GM12878 (cell line): ENCODE results near the gene PPIL6. TPM values are rescaled to one million over a fixed set of nuclear protein-coding genes. Genes with fewer than 3 reads are reported as not detected.
A peak's percentile ranks its signal among the peaks of the same experiment; 100 is the strongest.

Experiments
- CBX5 ChIP-seq: sonication (generic); IDR thresholded peaks from 2 replicates; pipeline ENCODE4 v1.6.1; 2016; ENCODE audit warnings: low read depth, moderate library complexity, mild to moderate bottlenecking, inconsistent platforms
- HDGF ChIP-seq: fragments of 450-650 bp; IDR thresholded peaks from 2 replicates; pipeline ENCODE4 v1.6.1; 2016; ENCODE audit warnings: antibody characterized with exemption
- PAX5 ChIP-seq: IDR thresholded peaks from 2 replicates; pipeline ENCODE4 v1.6.1; 2011; ENCODE audit warnings: low read depth, low read length, borderline replicate concordance
- STAT1 ChIP-seq: fragments of 450-650 bp; conservative IDR thresholded peaks from 2 replicates; pipeline ENCODE4 v1.6.1; 2014; ENCODE audit warnings: antibody characterized with exemption, mild to moderate bottlenecking
- TBL1XR1 ChIP-seq: IDR thresholded peaks from 2 replicates; pipeline ENCODE4 v1.6.1; 2012; ENCODE audit warnings: low read depth, low read length, improper control_type of control experiment
- polyA plus RNA-seq, 11 experiments: library from polyadenylated mRNA; depleted of rRNA in 4 of 11; unstranded in 6 of 11; stranded (reverse) in 5 of 11; fragments of >200 nt; fragmentation: Nextera tagmentation in 4 of 11; fragmentation: Illumina TruSeq in 1 of 11; extraction: Ambion mirVana in 4 of 11; extraction: Trizol in 1 of 11; gene quantifications; 1 replicate in 1 of 11; 2 replicates in 10 of 11; pipeline versions ENCODE4 v1.2.1 to v1.2.3, GENCODE V29; 2011 to 2016; ENCODE audit warnings: inconsistent platforms in 2 of 11, missing spikeins in 2 of 11, low read depth in 1 of 11
- total RNA-seq, 4 experiments: library from RNA; depleted of rRNA in 3 of 4; stranded (reverse); fragments of >200 nt in 3 of 4; fragmentation: Illumina TruSeq in 1 of 4; extraction: Trizol in 1 of 4; gene quantifications; 2 replicates each; pipeline versions ENCODE4 v1.2.1 to v1.2.3, GENCODE V29; 2013 to 2021
- TF ChIP-seq, protein P1 (sequence below): IDR thresholded peaks from 2 replicates; pipeline ENCODE4 v1.6.1; 2012; ENCODE audit warnings: mild to moderate bottlenecking, low read depth, low read length
- TF ChIP-seq, protein P2 (sequence below): fragments of 450-650 bp; conservative IDR thresholded peaks from 2 replicates; pipeline ENCODE4 v1.6.1; 2017; ENCODE audit warnings: mild to moderate bottlenecking, moderate library complexity
- TF ChIP-seq, protein P3 (sequence below): fragments of 450-650 bp; IDR thresholded peaks from 2 replicates; pipeline ENCODE4 v1.6.1; 2017; ENCODE audit warnings: mild to moderate bottlenecking, moderate library complexity
- TF ChIP-seq, protein P4 (sequence below): IDR thresholded peaks from 2 replicates; pipeline ENCODE4 v1.6.1; 2011; ENCODE audit warnings: borderline replicate concordance, low read depth, mild to moderate bottlenecking, moderate library complexity, mixed read lengths, low read length; ENCODE audit not compliant: insufficient read depth; ENCODE audit errors: extremely low read length

Gene PPIL6
- total and polyA plus RNA-seq, 10 of the 15 experiments (the other 5 are each of a cell fraction or from before 2014, with no cell fraction given): 0.01 to 0.26 (median 0.12) TPM; not detected in 5

DNA sequence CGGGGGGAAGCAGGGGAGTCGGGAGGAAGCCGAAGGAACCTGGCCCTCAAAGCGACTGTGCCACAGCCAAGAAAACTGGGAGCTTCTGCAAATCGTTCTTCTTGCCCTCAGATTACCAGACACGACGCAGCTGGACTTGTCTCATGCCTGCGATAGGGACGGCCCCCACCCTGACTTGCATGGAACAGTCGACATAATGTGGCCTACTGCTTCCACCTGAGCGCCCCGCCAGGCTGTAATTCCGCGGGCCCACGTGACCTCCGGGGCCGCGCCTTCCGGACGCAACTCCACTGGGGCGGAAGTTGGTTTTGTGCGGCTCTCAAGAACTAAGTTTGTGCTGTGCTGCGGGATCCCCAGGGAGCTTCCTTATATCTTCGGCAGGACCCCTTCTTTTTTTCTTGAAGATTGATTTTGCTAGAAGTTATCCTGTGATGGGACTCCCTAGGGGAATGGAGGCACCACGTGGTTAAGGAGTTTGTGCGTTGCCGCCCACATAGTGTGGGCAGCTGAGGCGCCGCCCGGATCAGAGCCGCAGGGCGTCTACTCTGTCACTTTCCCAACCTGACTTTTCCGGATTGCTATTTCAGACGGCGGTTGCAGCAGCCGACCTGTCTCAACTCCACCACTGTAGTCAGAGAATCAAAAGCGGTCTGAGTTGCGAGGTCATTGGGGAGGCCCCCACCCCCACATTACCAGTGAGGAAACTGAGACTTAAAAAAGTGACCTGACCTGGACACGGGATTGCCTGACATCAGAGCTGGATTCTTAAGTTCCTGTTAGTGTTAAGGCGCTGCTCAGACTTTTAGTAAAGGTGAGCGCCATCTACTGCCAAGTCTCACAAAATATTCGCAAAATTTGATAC is 57.6 kb downstream of the PPIL6 start (continued):
- TF ChIP-seq, protein P1, sequence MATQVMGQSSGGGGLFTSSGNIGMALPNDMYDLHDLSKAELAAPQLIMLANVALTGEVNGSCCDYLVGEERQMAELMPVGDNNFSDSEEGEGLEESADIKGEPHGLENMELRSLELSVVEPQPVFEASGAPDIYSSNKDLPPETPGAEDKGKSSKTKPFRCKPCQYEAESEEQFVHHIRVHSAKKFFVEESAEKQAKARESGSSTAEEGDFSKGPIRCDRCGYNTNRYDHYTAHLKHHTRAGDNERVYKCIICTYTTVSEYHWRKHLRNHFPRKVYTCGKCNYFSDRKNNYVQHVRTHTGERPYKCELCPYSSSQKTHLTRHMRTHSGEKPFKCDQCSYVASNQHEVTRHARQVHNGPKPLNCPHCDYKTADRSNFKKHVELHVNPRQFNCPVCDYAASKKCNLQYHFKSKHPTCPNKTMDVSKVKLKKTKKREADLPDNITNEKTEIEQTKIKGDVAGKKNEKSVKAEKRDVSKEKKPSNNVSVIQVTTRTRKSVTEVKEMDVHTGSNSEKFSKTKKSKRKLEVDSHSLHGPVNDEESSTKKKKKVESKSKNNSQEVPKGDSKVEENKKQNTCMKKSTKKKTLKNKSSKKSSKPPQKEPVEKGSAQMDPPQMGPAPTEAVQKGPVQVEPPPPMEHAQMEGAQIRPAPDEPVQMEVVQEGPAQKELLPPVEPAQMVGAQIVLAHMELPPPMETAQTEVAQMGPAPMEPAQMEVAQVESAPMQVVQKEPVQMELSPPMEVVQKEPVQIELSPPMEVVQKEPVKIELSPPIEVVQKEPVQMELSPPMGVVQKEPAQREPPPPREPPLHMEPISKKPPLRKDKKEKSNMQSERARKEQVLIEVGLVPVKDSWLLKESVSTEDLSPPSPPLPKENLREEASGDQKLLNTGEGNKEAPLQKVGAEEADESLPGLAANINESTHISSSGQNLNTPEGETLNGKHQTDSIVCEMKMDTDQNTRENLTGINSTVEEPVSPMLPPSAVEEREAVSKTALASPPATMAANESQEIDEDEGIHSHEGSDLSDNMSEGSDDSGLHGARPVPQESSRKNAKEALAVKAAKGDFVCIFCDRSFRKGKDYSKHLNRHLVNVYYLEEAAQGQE: no peak
- peak; percentile 87 for TF ChIP-seq STAT1
- peak; percentile 43; the same call in 1 of the 2 replicates for TF ChIP-seq TBL1XR1
- TF ChIP-seq, protein P2, sequence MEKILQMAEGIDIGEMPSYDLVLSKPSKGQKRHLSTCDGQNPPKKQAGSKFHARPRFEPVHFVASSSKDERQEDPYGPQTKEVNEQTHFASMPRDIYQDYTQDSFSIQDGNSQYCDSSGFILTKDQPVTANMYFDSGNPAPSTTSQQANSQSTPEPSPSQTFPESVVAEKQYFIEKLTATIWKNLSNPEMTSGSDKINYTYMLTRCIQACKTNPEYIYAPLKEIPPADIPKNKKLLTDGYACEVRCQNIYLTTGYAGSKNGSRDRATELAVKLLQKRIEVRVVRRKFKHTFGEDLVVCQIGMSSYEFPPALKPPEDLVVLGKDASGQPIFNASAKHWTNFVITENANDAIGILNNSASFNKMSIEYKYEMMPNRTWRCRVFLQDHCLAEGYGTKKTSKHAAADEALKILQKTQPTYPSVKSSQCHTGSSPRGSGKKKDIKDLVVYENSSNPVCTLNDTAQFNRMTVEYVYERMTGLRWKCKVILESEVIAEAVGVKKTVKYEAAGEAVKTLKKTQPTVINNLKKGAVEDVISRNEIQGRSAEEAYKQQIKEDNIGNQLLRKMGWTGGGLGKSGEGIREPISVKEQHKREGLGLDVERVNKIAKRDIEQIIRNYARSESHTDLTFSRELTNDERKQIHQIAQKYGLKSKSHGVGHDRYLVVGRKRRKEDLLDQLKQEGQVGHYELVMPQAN: peak; percentile 91
- TF ChIP-seq, protein P3, sequence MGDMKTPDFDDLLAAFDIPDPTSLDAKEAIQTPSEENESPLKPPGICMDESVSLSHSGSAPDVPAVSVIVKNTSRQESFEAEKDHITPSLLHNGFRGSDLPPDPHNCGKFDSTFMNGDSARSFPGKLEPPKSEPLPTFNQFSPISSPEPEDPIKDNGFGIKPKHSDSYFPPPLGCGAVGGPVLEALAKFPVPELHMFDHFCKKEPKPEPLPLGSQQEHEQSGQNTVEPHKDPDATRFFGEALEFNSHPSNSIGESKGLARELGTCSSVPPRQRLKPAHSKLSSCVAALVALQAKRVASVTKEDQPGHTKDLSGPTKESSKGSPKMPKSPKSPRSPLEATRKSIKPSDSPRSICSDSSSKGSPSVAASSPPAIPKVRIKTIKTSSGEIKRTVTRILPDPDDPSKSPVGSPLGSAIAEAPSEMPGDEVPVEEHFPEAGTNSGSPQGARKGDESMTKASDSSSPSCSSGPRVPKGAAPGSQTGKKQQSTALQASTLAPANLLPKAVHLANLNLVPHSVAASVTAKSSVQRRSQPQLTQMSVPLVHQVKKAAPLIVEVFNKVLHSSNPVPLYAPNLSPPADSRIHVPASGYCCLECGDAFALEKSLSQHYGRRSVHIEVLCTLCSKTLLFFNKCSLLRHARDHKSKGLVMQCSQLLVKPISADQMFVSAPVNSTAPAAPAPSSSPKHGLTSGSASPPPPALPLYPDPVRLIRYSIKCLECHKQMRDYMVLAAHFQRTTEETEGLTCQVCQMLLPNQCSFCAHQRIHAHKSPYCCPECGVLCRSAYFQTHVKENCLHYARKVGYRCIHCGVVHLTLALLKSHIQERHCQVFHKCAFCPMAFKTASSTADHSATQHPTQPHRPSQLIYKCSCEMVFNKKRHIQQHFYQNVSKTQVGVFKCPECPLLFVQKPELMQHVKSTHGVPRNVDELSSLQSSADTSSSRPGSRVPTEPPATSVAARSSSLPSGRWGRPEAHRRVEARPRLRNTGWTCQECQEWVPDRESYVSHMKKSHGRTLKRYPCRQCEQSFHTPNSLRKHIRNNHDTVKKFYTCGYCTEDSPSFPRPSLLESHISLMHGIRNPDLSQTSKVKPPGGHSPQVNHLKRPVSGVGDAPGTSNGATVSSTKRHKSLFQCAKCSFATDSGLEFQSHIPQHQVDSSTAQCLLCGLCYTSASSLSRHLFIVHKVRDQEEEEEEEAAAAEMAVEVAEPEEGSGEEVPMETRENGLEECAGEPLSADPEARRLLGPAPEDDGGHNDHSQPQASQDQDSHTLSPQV: no peak
- TF ChIP-seq, protein P4, sequence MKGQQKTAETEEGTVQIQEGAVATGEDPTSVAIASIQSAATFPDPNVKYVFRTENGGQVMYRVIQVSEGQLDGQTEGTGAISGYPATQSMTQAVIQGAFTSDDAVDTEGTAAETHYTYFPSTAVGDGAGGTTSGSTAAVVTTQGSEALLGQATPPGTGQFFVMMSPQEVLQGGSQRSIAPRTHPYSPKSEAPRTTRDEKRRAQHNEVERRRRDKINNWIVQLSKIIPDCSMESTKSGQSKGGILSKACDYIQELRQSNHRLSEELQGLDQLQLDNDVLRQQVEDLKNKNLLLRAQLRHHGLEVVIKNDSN: peak; percentile 93
- no peak; the same call in 1 of the 2 replicates for TF ChIP-seq CBX5
- TF ChIP-seq HDGF: peak; percentile 49; the same call in 1 of the 2 replicates
- TF ChIP-seq PAX5: peak; percentile 66; the same call in 1 of the 2 replicates
